IPS DF 4.7 (cell line): Measurements from ENCODE around the gene CDC123.
"Not testable (repeated sequence)": the region's sequence is repeated elsewhere in the genome, so short reads cannot be mapped to it uniquely, and the experiment has no call there.

Source experiments
- DNase-seq: peaks from one replicate; pipeline ENCODE4 v3.0.0-alpha.2; 2013; ENCODE audit warnings: low spot score; ENCODE audit errors: extremely low read depth

Gene CDC123

DNA sequence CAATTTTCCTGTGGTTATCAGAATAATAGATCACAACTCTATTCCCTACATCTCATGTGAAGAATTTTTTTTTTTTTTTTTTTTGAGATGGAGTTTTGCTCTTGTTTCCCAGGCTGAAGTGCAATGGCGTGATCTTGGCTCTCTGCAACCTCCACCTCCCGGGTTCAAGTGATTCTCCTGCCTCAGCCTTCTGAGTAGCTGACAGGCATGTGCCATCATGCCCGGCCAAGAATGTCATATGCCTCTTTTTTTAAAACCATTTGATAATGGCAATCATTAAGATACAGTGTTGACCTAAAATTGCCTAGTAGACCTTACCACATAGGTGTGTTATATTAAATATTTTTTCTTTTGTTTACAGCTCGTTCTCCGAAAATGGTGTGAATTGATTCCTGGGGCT is 38.7 kb downstream of the CDC123 start:
- DNase-seq: not testable (repeated sequence)

DNA sequence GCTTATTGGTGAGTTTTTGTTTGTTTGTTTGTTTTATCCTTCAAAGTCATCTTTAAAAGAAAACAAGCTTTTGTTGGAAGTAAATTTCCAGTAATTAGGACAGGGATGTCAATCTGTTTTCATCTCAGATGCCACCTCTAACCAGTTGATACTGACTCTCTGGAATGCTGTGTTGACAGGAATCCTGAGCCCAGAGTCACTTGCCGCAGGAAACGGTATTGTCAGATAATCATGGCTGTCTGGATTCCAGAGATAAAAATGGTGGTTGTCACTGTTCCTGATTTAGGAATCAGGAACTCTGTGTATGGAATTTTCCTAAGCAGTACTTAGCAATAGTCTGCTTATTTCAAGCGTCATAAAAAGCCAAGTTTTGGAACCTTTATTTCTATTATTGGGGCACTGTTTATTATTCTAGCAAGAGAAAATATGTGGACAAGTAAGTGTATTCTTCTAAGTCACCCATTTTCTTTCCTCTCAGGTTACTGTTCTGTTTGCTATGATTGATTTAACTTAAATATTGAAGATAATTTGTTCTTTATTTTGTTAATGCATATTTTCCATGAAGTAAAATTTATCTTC is 39.2 kb downstream of the CDC123 start:
- DNase-seq: no peak

DNA sequence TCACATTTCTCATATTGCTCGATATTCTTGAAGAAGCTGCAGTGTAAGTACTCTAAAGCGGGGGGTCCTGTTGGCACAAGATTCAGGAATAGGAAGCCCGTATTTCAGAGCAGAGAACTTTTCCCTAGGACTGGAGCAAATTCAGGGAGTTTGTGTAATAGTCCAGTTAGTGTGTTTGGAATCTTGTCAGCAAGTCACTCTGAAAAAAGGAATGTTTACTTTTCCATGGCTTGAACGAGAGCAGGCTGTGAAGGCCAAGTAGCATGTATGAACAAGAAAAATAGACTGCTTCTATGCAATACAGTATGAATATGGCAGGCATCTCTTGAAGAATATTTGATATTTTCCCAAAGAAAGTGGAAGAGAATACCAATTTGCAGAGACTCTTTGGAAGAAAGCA is 39.8 kb downstream of the CDC123 start:
- no peak for DNase-seq

DNA sequence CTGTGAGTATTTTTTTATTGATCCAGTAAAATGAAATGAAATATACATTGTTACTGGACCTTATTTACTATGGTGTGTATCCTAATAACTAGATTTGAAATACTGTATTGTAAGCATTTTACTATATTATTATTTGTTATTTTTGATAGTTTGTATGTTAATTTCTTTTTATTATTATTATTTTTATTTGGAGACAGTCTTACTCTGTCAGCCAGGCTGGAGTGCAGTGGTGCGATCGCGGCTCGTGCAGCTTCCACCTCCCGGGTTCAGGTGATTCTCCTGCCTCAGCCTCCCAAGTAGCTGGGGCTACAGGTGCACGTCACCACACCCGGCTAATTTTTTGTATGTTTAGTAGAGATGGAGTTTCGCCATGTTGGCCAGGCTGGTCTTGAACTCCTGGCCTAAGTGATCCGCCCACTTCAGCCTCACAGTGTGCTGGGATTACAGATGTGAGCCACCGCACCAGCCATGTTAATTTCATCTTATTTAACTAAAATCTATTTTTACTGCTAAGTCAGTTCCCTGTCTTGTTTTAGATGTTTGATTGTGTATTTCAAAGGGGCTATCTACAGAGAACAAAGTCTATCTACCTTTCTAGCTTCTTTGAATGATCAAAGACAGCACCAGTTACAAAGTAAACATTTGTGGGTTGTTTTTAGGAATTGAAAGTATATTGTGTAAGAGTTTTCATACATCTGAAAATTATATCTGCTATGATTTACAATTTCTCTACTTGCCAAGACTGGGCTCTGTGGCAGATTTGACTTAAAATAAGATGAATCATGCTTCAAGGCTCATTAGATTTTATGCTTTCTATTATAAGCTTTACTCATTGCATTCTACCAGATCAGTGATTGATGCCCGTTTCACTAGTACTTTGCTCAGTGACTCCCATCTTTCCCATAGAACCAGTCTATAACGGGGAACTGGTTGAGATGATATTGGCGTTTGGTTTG is 41.6 kb downstream of the CDC123 start:
- DNase-seq: no peak

DNA sequence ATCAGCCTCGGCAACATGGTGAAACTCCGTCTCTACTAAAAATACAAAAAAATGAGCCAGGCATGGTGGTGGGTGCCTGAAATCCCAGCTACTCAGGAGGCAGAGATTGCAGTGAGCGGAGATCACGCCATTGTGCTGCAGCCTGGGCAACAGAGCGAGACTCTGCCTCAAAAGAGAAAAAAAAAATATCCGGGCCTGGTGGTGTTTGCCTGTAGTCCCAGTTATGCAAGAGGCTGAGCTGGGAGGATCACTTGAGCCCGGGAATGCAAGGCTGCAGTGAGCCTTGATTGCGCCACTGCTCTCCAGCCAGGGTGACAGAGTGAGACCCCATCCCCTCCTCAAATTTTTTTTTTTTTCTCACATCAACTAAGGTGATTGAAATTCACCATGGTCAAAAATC is 42.8 kb downstream of the CDC123 start:
- DNase-seq: no peak

DNA sequence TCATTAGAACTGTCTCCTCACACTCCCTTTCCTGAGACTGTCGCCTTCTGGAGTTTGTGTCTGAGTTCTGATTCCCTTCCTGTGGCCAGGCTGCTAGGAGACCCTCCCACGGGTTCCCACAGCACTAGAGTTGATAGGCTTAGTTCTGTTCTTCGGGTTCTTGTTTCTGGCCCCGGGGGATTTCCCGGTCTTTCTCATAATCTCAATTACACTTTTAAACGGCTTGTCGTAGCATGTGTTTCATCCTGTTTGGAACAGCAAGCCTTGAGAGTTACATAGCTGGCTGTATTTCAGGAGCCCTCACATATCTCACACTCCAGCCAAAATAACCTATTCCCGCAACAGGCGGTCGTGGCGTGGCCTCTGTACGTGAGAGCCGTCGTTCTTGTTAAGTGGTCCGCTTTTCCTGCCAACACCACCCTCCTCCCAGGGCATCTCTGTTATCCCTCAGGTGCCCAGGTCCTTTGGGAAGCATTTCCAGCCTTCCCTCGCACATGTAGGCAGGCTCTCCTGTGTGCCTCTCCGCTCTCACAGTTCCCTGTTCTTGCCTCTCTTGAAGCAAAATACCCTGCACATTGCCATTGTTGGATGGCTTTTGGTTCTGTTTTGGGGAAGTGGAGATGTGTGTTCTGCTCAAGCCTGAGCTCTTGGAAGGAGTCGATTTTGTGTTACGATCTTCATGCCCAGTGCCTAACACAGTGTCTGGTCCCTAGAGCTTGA is 46.0 kb downstream of the CDC123 start:
- no peak for DNase-seq

DNA sequence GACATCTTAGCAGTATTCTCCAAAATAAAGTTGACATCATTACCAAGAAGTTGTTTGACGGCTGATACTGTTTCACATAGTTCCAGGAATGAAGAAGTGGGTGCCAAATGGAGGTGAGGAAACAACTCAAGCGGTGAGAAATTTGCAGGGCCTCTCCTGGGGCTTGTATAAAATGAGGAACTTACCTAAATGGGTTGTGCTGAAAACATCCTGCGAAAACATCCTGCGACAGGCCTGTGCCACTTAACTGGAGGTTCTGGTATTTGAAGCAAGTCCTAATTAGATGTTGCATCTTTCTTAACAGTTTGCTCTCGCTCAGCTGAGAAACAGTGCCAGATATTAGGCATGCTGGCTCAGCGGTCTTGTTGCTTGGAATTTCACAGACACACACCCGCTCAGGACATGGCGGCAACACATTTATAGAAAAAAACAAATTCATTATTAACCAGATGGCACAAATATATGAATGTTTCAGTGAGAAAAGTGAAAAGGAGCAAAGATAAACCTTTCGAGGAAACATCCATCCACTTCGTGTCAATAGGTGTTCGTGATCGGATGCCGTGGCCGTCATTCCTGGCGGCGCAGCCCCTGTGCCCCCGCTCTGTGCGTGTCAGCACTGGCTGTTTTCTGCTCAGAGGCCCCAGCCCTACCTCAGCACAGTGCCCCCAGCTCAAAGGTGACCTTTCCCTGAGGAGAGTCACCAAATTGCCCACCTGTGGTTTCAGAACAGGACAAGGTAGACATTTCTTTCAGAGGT is 48.1 kb downstream of the CDC123 start:
- DNase-seq: no peak

DNA sequence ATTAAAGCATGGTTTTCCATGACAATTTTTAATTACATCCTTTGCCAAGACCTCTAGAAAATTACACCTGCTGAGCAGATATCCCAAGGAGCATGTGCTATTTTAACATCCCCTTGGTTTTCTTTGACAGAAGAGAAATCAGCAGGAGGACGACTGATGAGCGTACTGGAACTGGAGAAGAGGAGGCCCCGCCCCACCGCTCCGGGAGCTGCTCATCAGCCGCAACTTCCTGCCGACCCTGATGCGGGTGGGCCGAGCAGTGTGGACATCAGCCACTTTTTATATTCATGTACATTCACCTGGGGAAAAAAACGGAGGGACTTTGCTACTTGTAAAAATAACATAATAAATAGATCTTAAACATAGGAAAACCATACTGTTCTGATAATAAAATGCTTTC is 54.2 kb downstream of the CDC123 start:
- DNase-seq: no peak

DNA sequence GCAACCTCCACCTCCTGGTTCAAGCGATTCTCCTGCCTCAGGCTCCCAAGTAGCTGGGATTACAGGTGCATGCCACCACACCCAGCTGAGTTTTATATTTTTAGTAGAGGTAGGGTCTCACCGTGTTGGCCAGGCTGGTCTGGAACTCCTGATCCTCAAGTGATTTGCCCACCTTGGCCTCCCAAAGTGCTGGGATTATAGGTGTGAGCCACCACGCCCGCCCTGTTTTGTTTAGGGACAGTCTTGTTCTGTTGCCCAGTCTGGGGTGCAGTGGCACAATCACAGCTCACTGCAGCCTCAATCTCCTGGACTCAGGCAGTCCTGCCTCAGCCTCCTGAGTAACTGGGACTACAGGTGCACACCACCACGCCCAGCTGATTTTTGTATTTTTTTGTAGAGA is 54.7 kb downstream of the CDC123 start:
- not testable (repeated sequence) for DNase-seq

DNA sequence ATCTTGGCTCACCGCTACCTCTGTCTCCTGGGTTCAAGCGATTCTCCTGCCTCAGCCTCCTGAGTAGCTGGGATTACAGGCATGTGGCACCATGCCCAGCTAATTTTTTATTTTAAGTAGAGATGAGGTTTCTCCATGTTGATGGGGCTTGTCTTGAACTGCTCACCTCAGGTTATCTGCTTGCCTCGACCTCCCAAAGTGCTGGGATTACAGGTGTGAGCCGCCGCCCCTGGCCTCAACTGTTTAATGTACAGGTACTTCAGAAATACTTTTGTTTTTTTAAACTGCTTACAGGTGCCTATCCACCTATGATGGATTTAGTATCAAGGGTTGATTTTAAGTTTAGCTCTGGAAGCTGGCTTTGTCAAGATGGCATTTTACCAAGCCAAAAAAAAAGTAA is 55.6 kb downstream of the CDC123 start:
- no peak for DNase-seq

DNA sequence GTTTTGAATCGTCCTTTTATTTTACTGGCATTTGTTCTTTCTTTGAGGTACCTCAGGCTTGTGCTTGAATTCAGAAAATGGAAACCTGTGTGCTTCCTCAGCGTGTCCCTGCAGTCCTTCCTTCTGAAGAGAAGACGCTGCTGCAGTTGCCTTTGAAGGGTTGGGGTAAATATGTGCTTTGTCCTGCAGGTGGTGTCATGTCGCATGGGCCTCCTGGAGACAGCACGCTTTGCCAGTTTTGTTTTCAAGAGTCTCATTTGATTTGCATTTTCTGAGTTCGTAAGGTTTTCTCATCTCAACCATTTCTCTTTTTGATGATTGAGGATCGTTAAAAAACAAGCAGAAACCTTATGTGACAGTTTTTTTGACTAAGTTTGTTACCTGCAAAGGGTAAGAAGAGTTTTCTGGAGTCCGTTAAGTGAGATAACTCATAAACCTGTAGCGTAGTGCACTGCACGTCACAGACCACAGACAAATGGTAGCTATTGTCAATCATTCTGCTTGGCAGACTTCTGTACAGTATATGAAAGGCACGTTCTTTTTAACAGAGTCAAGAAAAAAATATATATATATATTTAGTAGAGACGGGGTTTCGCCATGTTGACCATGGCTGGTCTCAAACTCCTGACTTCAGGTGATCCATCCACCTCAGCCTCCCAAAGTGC is 57.0 kb downstream of the CDC123 start:
- peak; percentile 25 for DNase-seq

DNA sequence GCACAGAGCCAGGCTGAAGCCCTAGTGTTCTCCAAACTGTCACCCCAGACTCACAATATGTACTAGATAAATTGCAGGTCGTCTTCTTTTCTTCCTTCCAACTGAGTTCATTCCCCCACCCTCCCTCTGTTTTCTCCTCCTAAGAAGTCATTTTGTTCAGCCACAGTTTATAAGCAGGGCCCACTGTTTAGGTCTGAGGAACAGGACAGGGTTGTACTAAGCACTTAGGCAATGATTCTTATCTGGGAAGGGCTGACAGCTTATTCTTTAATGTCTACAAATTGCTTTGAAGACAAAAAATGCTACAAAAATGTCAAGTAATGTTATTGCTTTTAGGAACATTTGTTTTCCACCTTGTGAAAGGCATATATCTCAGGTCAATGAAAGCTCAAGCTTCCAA is 59.1 kb downstream of the CDC123 start:
- no peak for DNase-seq

DNA sequence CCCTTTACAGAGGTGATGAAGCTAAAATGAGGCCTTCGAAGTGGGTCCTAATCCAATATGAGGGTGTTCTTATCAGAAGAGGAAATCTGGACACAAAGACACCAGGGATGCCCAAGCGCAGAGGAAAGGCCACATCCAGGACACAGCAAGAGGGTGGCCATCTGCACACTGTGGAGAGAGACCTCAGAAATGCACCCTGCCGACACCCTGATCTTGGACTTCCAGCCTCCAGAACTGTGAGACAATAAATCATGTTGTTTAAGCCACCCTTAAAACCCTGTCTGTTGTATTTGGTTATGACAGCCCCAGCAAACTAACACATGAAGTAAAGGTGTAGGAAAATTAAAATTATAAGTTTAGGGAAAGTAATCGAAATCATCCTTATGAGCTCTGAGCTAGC is 64.0 kb downstream of the CDC123 start:
- no peak for DNase-seq

DNA sequence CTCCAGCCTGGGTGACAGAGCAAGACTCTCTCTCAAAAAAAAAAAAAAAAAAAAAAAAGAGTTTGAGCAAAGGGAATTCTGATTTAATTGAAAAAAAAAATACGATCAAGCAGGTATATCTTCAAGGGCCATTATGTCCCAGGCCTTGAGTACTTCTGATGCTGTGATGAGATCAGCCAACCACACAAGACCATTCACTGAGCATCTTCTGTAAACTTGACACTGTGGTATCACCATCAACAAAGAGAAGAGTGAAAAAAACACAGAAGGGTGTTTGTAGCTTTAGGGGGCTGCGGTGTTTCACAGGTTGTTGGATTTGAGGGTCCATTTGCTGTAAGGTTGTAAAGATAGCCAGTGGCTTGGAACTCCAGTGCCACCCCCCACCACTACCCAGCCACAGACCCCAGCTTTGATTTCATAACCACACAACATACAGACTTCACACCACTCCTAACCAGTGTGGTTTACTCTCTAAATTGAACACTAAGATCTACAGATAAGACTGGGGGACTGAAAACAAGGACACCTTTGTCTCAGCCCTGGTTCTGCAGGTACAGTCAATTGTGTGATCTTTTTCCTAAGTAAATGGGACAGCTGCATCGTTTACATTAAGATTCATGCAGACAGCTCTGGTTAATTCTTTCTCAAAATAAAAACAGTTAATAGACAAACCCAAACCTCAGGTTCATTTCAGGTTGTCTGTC is 66.4 kb downstream of the CDC123 start:
- DNase-seq: no peak

DNA sequence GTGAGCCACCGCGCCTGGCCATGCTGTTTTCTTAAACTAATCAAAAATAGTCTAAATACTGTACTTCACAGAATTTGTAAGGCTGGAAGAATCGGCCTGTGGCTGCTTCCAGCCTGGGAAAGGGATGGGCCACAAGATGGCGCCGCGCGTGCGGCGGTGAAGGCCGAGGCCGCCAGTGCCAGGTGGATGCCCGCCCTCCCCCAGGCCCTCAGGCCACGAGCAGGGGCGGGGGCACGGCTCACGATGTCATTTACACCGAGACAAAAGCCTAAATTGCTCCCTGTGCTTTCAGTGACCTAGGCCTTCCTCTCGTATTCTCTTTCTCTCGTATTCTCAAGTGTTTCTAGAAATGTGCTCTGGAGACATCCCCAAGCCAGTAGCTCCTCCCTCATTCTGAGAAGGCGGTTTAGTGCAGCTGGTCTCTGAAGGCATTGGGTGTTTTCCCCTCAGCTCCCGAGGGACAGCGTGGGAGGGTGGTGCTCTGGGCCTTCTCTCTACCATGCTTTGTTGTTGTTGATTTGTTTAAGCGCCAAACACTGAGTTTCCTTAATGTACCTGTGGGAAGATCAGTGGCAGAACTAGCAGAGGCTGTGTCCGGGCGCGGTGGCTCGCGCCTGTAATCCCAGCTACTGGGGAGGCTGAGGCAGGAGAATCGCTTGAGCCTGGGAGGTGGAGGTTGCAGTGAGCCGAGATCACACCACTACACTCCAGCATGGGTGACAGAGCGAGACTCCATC is 68.4 kb downstream of the CDC123 start:
- DNase-seq: peak; percentile 56

DNA sequence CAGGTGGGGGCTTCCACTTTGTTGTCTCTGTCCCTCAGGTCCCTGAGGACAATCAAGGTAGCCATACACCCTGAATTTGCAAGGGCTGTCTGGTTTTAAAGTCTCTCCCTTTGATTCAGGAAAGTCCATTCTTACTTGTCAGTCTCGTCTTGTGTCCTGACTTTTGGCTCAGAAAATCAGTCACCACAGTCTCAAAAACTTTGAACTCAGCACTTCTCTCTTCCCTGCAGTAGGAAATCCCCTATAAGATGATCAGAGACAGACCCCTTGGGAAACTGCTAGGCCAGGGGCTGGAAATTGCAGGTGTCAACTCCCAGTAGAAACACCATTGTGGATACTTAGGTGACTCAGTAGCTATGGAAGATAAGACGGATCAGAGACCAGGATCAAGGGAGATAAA is 73.1 kb downstream of the CDC123 start:
- DNase-seq: no peak

DNA sequence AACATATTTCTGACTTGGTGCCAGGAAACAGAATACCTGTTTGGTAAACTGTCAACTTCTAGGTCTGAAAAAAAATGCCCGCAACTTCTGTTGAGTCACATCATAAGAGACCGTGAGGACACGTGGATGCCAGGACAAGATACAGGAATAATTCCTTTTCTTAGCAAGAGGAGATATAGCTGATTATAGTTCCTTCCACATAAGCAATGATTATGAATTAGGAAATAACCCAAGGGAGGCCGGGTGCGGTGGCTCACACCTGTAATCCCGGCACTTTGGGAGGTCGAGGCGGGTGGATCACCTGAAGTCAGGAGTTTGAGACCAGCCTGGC is 75.2 kb downstream of the CDC123 start:
- no peak for DNase-seq

DNA sequence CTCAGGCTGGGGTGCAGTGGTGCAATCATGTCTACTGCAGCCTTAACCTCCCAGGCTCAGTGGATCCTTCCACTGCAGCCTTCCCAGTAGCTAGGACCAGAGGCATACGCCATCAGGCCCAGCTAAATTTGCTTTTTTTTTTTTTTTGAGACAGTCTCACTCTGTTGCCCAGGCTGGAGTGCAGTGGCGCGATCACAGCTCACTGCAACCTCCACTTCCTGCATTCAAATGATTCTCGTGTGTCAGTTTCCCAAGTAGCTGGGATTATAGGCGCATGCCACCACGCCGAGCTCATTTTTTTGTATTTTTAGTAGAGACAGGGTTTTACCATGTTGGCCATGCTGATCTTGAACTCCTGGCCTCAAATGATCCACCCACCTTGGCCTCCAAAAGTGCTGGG is 81.9 kb downstream of the CDC123 start:
- not testable (repeated sequence) for DNase-seq

DNA sequence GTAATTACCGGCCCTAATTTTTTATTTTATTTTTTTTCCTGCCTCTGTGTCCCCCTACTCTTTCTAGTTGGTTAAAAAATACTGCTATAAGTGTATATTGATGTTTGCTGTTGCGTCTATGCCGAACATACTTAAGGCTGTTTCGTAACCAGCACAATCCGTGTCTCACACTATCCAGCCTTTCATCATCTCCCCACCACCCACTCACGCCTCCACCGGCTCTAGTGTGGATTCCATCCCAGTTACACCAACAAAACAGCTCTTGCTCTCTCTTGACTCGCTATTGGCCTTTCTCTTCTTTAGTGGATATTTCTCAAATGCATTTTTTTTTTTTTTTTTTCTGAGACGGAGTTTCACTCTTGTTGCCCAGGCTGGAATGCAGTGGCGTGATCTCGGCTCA is 83.3 kb downstream of the CDC123 start:
- DNase-seq: no peak

DNA sequence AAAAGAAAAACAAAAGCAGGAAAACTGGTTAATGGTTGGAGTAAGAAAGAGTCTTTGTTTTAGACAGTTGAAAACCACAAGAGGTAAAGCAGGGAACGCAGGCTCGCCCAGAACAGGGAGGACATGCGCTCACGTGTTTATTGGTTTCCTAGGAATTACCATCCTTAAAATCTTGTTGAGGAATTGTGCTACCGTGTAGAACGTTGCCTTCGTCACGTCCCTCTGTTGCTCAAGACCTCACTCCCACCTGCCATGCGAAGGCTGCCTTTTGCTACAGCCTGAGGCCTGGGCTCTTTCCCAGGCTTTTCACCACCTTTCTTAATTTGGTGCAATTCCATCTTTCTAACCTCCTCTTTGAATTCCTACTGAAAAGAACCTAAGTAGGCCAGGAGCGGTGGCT is 91.8 kb downstream of the CDC123 start:
- DNase-seq: no peak
